ENCODE results near the gene TPM4.
"Not testable (repeated sequence)": the region's sequence is repeated elsewhere in the genome, so short reads cannot be mapped to it uniquely, and the experiment has no call there.

Gene TPM4

GRCh38 chr19:16076154-16076957 lies at the start of gene TPM4:
TPM4 (plus strand) TSS chr19:16076495; CDS start chr19:16076566, 71 bp downstream.
- DNase-seq: peak; percentile 83

- DNase-seq: no peak
Measured at GRCh38 chr19:16026756-16027155, 49.5 kb upstream of the TPM4 start.

- no peak for DNase-seq
Measured at GRCh38 chr19:16027528-16027927, 48.8 kb upstream of the TPM4 start.

- DNase-seq: not testable (repeated sequence)
Measured at GRCh38 chr19:16030155-16030554, 46.1 kb upstream of the TPM4 start.

GRCh38 chr19:16030964-16031871 lies 45.1 kb upstream of the TPM4 start:
- no peak for DNase-seq

- no peak for DNase-seq
Measured at GRCh38 chr19:16031872-16032200, 44.5 kb upstream of the TPM4 start.

- DNase-seq: no peak
Measured at GRCh38 chr19:16032509-16033135, 43.7 kb upstream of the TPM4 start.

- no peak for DNase-seq
Measured at GRCh38 chr19:16033136-16033530, 43.2 kb upstream of the TPM4 start.

- DNase-seq: no peak
Measured at GRCh38 chr19:16033721-16034120, 42.6 kb upstream of the TPM4 start.

GRCh38 chr19:16034180-16034579 lies 42.1 kb upstream of the TPM4 start:
- DNase-seq: no peak

- no peak for DNase-seq
Measured at GRCh38 chr19:16034958-16035560, 41.2 kb upstream of the TPM4 start.

GRCh38 chr19:16035601-16036297 lies 40.5 kb upstream of the TPM4 start:
- DNase-seq: no peak

- DNase-seq: no peak
Measured at GRCh38 chr19:16036397-16036925, 39.8 kb upstream of the TPM4 start.

GRCh38 chr19:16036941-16037340 lies 39.4 kb upstream of the TPM4 start:
- no peak for DNase-seq

- DNase-seq: no peak
Measured at GRCh38 chr19:16037424-16038195, 38.7 kb upstream of the TPM4 start.

- no peak for DNase-seq
Measured at GRCh38 chr19:16038196-16038695, 38.0 kb upstream of the TPM4 start.

- no peak for DNase-seq
Measured at GRCh38 chr19:16039081-16039480, 37.2 kb upstream of the TPM4 start.

GRCh38 chr19:16039545-16039944 lies 36.8 kb upstream of the TPM4 start:
- DNase-seq: no peak

GRCh38 chr19:16040642-16041041 lies 35.7 kb upstream of the TPM4 start:
- DNase-seq: no peak

GRCh38 chr19:16041299-16041990 lies 34.9 kb upstream of the TPM4 start:
- peak; percentile 82 for DNase-seq

GRCh38 chr19:16041991-16042386 lies 34.3 kb upstream of the TPM4 start:
- DNase-seq: no peak

All from CD4-positive, alpha-beta T cell treated with Interleukin-17A for 4 hours (primary cell).